UCSD-AML1 (cell line): ENCODE results near the gene PTMS.

Source experiments
- DNase-seq: peaks from one replicate; lab custom pipeline; 2025; ENCODE audit not compliant: unreplicated experiment; lab: John Stamatoyannopoulos, UW

The PTMS gene

DNA sequence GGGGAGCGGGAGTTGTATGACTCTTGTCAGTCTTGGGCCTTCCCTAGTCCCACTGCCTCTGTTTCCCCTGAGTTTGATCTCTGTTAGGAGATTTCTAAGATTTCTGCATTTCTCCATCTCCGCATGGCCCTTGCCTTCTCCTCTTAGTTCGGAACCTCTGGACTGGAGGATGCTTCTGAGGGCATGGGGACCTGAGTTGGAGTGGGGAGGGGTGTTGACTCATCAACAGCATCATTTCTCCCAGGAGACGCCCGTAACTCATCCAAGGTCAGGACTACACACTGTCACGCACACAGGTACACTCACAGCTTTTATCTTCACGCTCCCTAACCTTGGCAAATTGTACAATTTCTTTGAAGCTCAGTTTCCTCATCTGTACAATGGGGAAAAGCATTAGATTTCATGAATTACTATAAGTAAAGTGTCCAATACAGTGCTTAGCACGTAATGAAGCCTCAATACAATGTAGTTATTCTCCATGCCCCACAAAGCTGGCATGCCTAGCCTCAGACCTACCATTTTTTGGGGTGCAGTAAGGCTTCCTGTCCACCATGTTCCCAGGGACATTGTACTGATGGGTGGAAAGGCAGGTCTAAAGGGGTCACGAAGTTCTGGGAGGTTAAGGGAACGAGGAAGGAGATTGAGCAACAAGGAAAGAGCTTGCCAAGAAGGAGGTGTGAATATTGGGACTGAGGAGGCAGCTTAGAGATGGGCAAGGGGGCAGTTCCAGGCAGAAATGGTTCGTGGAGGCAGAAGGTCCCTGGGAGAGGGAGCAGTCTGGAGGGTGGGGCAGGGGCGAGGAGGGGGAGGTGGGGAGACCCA, 5.6 kb downstream of the PTMS start:
- no peak for DNase-seq

GRCh38 chr12:6772331-6772695, 6.2 kb downstream of the PTMS start, which contains the start of gene LAG3:
TSS of gene LAG3 (plus strand) at chr12:6772520. CDS start at chr12:6772853, 333 bp downstream.
- DNase-seq, result no peak

GRCh38 chr12:6772726-6773589, 6.8 kb downstream of the PTMS start:
- no peak for DNase-seq

DNA sequence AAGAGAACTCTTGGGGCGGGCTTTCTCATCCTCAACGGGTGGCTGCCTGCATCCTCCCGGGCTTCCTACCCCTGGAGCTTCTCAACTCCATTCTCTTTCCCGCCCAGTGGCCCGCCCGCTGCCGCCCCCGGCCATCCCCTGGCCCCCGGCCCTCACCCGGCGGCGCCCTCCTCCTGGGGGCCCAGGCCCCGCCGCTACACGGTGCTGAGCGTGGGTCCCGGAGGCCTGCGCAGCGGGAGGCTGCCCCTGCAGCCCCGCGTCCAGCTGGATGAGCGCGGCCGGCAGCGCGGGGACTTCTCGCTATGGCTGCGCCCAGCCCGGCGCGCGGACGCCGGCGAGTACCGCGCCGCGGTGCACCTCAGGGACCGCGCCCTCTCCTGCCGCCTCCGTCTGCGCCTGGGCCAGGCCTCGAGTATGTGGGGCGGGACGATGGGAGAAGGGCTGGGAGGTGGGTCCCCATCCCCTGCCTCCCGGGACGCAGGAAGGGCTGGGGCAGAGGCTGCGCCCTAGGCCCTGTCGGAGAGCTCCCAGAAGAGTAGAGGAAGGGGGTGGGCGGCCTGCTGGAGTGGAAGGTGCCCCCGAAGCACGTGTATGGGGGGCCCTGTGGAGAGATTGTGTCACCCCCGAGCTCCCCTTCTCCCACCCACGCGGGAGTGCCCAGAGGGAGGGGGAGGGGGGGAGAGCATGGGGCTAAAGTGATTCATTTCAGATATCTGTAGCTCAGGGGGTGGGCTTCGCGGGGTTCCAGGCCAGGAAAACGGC, 7.6 kb downstream of the PTMS start:
- DNase-seq, result no peak

- DNase-seq, result no peak
These were observed 8.4 kb downstream of the PTMS start for GRCh38 chr12:6774499-6775062.

DNA sequence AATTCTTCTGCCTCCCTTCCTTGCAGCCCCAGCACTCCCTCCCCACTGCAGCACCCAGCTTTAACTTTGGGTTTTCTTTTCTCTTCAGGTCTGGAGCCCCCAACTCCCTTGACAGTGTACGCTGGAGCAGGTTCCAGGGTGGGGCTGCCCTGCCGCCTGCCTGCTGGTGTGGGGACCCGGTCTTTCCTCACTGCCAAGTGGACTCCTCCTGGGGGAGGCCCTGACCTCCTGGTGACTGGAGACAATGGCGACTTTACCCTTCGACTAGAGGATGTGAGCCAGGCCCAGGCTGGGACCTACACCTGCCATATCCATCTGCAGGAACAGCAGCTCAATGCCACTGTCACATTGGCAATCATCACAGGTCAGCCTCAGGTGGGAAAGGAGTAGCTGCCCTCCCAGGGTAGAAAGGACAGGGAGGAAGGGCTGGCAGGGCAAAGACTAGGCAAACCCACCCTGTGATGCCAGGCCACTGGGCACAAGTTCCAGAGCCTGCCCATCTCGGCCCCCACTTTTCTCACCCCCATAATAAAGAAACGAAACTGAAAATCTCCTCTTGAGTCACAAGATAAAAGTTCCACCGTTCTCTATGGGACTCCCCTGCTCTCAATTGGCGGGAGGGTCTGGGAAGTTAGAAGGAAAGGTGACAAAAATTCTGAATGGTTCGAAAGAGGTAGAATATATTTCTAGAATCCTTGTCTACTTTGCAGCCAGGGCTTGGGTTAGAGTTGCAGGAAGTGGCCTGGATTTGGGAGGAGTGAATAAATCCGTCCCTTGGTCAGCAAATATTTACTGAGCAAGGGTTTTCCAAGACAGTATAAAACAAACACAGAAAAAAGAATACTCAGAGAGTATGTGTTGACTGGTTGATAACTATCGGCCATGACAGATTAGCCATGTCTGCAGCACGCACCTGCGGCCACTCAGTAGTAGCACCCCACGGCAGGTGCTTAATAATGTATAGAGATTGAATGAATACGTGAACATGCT, 9.3 kb downstream of the PTMS start:
- DNase-seq, result no peak

- no peak for DNase-seq
These were observed 11.2 kb downstream of the PTMS start for GRCh38 chr12:6777386-6777785.

DNA sequence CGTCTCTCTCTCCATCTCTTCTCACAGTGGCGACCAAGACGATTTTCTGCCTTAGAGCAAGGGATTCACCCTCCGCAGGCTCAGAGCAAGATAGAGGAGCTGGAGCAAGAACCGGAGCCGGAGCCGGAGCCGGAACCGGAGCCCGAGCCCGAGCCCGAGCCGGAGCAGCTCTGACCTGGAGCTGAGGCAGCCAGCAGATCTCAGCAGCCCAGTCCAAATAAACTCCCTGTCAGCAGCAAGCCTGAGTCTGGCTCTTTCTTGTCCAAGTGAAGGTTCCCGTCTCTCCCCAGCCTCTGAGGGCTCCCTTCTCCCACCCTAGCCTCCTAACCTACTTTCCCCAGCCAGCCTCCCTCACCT, 12.0 kb downstream of the PTMS start:
- no peak for DNase-seq

- peak; percentile 93 for DNase-seq
These were observed 12.7 kb downstream of the PTMS start for GRCh38 chr12:6778574-6779550.

- no peak for DNase-seq
These were observed 13.7 kb downstream of the PTMS start for GRCh38 chr12:6779708-6780432.

DNA sequence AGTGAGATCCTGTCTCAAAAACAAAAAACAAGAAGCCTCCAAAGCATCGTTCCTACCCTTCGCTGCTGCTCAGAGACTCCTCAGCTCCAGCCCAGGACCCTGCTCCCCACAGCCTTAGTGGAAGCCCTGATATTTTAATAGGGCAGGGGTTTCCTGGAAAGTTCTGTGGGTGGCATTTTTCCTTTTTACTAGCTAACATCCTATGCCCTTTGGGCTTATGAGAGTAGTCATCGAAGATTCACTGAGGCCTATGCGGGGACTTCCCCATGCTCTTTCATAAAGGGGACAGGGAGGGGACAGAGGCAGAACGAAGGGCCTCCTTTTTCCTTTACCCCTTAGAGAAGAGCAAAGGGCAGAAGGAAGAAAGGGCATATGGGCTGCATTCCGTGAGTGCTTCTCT, 14.4 kb downstream of the PTMS start:
- DNase-seq, result no peak

GRCh38 chr12:6782119-6782518, 16.0 kb downstream of the PTMS start:
- DNase-seq, result no peak

GRCh38 chr12:6782850-6783566, 16.8 kb downstream of the PTMS start:
- DNase-seq, result no peak

GRCh38 chr12:6783828-6784227, 17.7 kb downstream of the PTMS start:
- no peak for DNase-seq

GRCh38 chr12:6784296-6784695, 18.1 kb downstream of the PTMS start:
- DNase-seq, result no peak

DNA sequence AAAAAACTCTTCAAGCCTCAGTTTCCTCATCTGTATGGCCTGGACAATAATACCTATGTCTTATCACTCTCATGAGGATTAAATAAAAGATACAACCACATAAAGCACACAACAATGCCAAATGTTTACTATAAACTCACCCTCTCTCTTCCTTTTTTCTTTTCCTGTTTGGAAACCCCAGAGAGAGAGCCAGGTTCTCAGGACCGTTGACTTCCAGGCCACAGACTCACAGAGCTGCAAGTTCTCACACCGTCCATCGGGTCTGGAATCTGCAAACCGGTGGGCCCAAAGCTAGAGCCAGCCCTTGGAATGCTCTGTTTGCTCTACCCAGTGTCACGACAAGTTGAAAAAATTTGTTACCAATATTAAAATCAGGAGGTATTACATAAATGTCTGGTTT, 18.6 kb downstream of the PTMS start:
- DNase-seq, result no peak

- DNase-seq, result no peak
These were observed 20.4 kb downstream of the PTMS start for GRCh38 chr12:6786416-6787094.
